CD4-positive, alpha-beta memory T cell (primary cell): Measurements from ENCODE around the gene CLEC18B. TPM values are rescaled to one million over a fixed set of nuclear protein-coding genes. Genes with fewer than 3 reads are reported as not detected.
A peak's percentile ranks its signal among the peaks of the same experiment; 100 is the strongest.
"Not testable (repeated sequence)": the region's sequence is repeated elsewhere in the genome, so short reads cannot be mapped to it uniquely, and the experiment has no call there.

Experiments used
- CTCF ChIA-PET: fragments of 350-600 bp; sonication (Branson Sonifier 250); formaldehyde crosslinking; loops from one replicate; lab custom pipeline; 2021; ENCODE audit warnings: inconsistent platforms; ENCODE audit not compliant: partially characterized antibody; lab: Charles Lee
- POLR2A ChIA-PET: fragments of 350-600 bp; sonication (Branson Sonifier 250); formaldehyde crosslinking; loops from one replicate; lab custom pipeline; 2021; ENCODE audit not compliant: partially characterized antibody; lab: Charles Lee
- DNase-seq, 5 donors: peaks; one replicate each; pipeline versions ENCODE4 v3.0.0 to v3.0.0-alpha.2; 2020 to 2022; ENCODE audit warnings: mixed read lengths in 1 of 5
- H3K27ac ChIP-seq: one replicate; pipeline ENCODE4 v1.7.0; 2013; ENCODE audit warnings: low read depth, low read length
- H3K27me3 ChIP-seq: 2 replicates; pipeline ENCODE4 v1.7.0; 2013; ENCODE audit warnings: mild to moderate bottlenecking, low read length, moderate library complexity; ENCODE audit not compliant: insufficient read depth
- H3K36me3 ChIP-seq: 2 replicates; pipeline ENCODE4 v1.7.0; 2013; ENCODE audit warnings: mild to moderate bottlenecking, low read length, moderate library complexity; ENCODE audit not compliant: insufficient read depth
- H3K4me1 ChIP-seq: 2 replicates; pipeline ENCODE4 v1.7.0; 2013; ENCODE audit warnings: mild to moderate bottlenecking, low read length, moderate library complexity; ENCODE audit not compliant: insufficient read depth
- H3K4me3 ChIP-seq, 2 donors: one replicate each; pipeline ENCODE4 v1.7.0; 2013; ENCODE audit warnings: low read length in 2 of 2, mild to moderate bottlenecking in 1 of 2
- H3K9me3 ChIP-seq, 2 donors: one replicate each; pipeline ENCODE4 v1.7.0; 2013; ENCODE audit warnings: low read length in 2 of 2, control low read depth in 1 of 2; ENCODE audit not compliant: control insufficient read depth in 1 of 2
- H3K27ac Mint-ChIP-seq, 7 donors: one replicate each; pipeline ENCODE4 v1.8.0; 2020 to 2021; ENCODE audit warnings: mixed read lengths in 7 of 7, mild to moderate bottlenecking in 6 of 7, inconsistent platforms in 3 of 7, moderate library complexity in 3 of 7
- H3K27me3 Mint-ChIP-seq, 2 donors: one replicate each; pipeline ENCODE4 v1.8.0; 2020 to 2021; ENCODE audit warnings: mixed read lengths in 2 of 2
- H3K36me3 Mint-ChIP-seq, 2 donors: one replicate each; pipeline ENCODE4 v1.8.0; 2020 to 2021; ENCODE audit warnings: mixed read lengths in 2 of 2, inconsistent platforms in 1 of 2, mild to moderate bottlenecking in 1 of 2
- H3K4me1 Mint-ChIP-seq, 4 donors: one replicate each; pipeline ENCODE4 v1.8.0; 2020 to 2021; ENCODE audit warnings: mixed read lengths in 4 of 4, mild to moderate bottlenecking in 1 of 4
- H3K4me3 Mint-ChIP-seq, 8 donors: one replicate each; pipeline ENCODE4 v1.8.0; 2020 to 2021; ENCODE audit warnings: mixed read lengths in 8 of 8, mild to moderate bottlenecking in 7 of 8, moderate library complexity in 6 of 8, inconsistent platforms in 3 of 8
- H3K9me3 Mint-ChIP-seq, 8 donors: one replicate each; pipeline ENCODE4 v1.8.0; 2020 to 2021; ENCODE audit warnings: mixed read lengths in 8 of 8, mild to moderate bottlenecking in 5 of 8, inconsistent platforms in 3 of 8, moderate library complexity in 1 of 8
- intact Hi-C: fragments of 100-400 bp; cut with micrococcal nuclease; formaldehyde crosslinking; loops from one replicate; pipeline ENCODE4 v1.15.1; 2023
- polyA plus RNA-seq, 2 donors: library from polyadenylated mRNA; unstranded; fragments of 300-500 nt; fragmentation: Illumina TruSeq; gene quantifications; one replicate each; pipeline ENCODE4 v1.2.3, GENCODE V29; 2021
- total RNA-seq, 2 experiments: library from RNA; stranded (reverse); gene quantifications; one replicate each; pipeline ENCODE4 v1.2.3, GENCODE V29; 2021

Gene CLEC18B
- total and polyA plus RNA-seq, 4 experiments from 2014 or later = 1.3 to 3.1 TPM; not detected in 2

DNA sequence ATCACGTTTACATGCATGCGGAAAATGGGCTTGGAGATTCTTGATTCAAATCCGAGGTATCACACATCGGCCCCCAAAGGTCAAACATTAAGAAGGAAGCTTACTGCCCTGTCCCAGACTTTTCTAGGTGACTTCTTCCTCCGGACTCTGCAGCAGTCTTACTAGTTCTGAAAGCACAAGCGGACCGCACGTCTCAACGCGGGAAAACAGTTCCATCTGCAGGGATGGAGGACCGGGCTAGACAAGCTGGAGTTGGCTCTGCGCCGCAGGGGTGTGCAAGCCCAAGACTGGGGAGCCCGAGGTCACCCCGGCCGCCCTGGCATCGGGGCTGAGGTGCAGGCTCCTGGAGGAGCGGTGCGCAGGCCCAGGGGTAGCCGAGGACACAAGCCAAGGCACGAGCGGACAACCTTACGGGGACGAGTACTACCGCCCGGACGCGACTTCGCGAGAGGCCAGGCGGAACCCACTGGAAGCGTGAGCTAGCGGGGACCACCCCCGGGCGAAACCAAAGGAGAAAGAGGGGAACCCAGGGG is 53.7 kb downstream of the CLEC18B start:
- H3K27me3 ChIP-seq, H3K36me3 ChIP-seq, H3K9me3 ChIP-seq, H3K27me3 Mint-ChIP-seq, CTCF ChIA-PET, H3K36me3 Mint-ChIP-seq, H3K9me3 Mint-ChIP-seq: not testable (repeated sequence)
- H3K27ac ChIP-seq = peak overlapping the region; percentile 77
- intact Hi-C loops = loop anchor here (2.0 kb wide), 2 partner anchors 239 to 299 kb away; partner anchors contain the start of genes GLG1 and RFWD3
- Mint-ChIP-seq H3K27ac (peak overlapping the region; percentile 60 to 96 (median 94)), H3K4me3 (peak overlapping the region; percentile 91 to 96 (median 93)), H3K4me1 (peaks cover 9 to 25% (median 14%) of the 10 kb centered on the region in 4 donors)
- peak in 2 of 5 donors; percentile 27 to 50 for DNase-seq
- POLR2A ChIA-PET = interaction anchor here (0.8 to 1.7 kb wide), 5 partner anchors 62 to 300 kb away, joined by 3 to 7 read pairs (median 3); partner anchors contain the start of gene PSMD7
- H3K4me1 ChIP-seq = peaks cover 11% of the 10 kb centered on the region
- peak overlapping the region; percentile 74 to 81 for H3K4me3 ChIP-seq

DNA sequence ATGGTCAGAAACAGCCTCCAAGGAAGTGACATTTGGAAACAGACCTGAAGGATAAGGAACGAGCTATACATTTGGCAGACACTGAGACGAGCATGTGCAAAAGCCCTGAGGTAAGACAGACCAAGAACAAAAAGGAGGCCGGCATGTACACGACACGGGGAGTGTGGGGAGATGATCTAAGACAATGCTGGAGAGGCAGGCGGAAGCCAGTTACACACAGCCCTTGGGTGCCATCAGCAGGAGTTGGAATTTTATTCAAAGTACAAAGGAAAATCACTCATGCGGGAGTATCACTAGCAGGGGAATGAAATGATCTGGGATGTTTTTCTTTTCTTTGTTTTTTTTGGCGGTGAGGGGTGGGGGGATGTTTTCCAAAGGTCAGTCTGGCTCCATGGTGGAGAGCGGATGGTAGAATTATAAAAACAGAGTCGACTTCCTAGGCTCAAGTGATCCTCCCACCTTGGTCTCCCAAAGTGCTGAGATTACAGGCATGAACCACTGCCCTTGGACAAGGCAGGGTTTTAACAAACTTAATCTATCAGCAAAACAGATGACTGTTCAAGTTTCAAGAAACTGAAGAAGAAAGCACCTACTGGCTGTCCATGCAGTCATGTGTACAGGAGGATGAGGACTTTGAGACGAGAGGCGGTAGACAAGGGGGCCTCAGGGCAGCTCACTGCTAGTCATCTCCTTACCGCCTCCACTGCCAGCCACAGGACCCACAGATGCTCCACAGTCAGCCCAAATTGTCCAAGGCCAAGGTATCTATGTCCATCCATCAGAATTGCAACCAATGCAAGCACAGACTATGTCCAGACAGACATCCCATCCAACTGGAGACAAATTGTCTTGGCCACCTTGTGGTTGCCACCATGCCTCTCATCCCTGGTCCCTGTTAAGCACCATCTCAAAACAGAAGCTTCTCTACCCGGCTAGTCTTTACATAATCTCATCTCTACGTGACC is 59.4 kb downstream of the CLEC18B start:
- Mint-ChIP-seq H3K27ac (peak overlapping the region in 2 of 7 donors; percentile 62 to 81), H3K4me3 (peak overlapping the region in 1 of 8 donors; percentile 5)
- not testable (repeated sequence) for DNase-seq

More for the DNA sequence above, 59.4 kb downstream of the CLEC18B start:
- Mint-ChIP-seq H3K4me1 (peaks cover 8 to 14% (median 10%) of the 10 kb centered on the region in 4 donors), H3K36me3 (peaks cover 17 to 27% of the 10 kb centered on the region in 2 donors)
- H3K27me3 ChIP-seq, H3K27ac ChIP-seq, H3K9me3 Mint-ChIP-seq, CTCF ChIA-PET, intact Hi-C loops, H3K9me3 ChIP-seq, H3K4me3 ChIP-seq, H3K27me3 Mint-ChIP-seq, POLR2A ChIA-PET, H3K4me1 ChIP-seq: not testable (repeated sequence)
- peaks cover 12% of the 10 kb centered on the region for H3K36me3 ChIP-seq

Other genes starting within 250 kb of the CLEC18B start
- gene PSMD7, start 124.7 kb downstream of the CLEC18B start, total RNA-seq = 10 to 100 TPM; 67.0 to 68.6 TPM
- 100 to 1,000 TPM; 111 to 142 TPM for gene PSMD7, start 124.7 kb downstream of the CLEC18B start, polyA plus RNA-seq
- gene NPIPB15, start 45.2 kb downstream of the CLEC18B start, total RNA-seq = 1 to 10 TPM in 1 of 2 experiments, not detected in 1; 1.2 TPM
- gene NPIPB15, start 45.2 kb downstream of the CLEC18B start, polyA plus RNA-seq = 1 to 10 TPM in 1 of 2 donors, not detected in 1; 1.1 TPM
- 100 to 1,000 TPM; 173 to 176 TPM for gene GLG1, start 185.6 kb upstream of the CLEC18B start, total RNA-seq
- gene GLG1, start 185.6 kb upstream of the CLEC18B start, polyA plus RNA-seq = 100 to 1,000 TPM; 121 to 209 TPM
- gene RFWD3, start 245.4 kb upstream of the CLEC18B start, total RNA-seq = 10 to 100 TPM; 59.2 to 64.7 TPM
- 10 to 100 TPM; 12.3 to 20.6 TPM for gene RFWD3, start 245.4 kb upstream of the CLEC18B start, polyA plus RNA-seq